Activated naive CD4-positive, alpha-beta T cell treated with anti-CD3 and anti-CD28 coated beads, Interleukin-2, amount 50 U/mL, for 24 hours (primary cell): ENCODE measurements around the gene PMEPA1.
"Not testable (repeated sequence)": the region's sequence is repeated elsewhere in the genome, so short reads cannot be mapped to it uniquely, and the experiment has no call there.

Experiments
- H3K27ac Mint-ChIP-seq: one replicate; pipeline ENCODE4 v1.8.0; 2021; ENCODE audit warnings: mild to moderate bottlenecking, mixed read lengths
- H3K27me3 Mint-ChIP-seq: one replicate; pipeline ENCODE4 v1.8.0; 2021; ENCODE audit warnings: mixed read lengths
- H3K36me3 Mint-ChIP-seq: one replicate; pipeline ENCODE4 v1.8.0; 2021; ENCODE audit warnings: mixed read lengths
- H3K4me1 Mint-ChIP-seq: one replicate; pipeline ENCODE4 v1.8.0; 2021; ENCODE audit warnings: mixed read lengths
- H3K4me3 Mint-ChIP-seq: one replicate; pipeline ENCODE4 v1.8.0; 2021; ENCODE audit warnings: mild to moderate bottlenecking, mixed read lengths
- H3K9me3 Mint-ChIP-seq: one replicate; pipeline ENCODE4 v1.8.0; 2021; ENCODE audit warnings: mixed read lengths

The PMEPA1 gene

GRCh38 chr20:57651881-57652605 lies 57.8 kb downstream of the PMEPA1 start:
- Mint-ChIP-seq H3K4me1 (peaks cover 6% of the 10 kb centered on the region), H3K27ac (no peak overlapping the region), H3K36me3 (peaks cover 1% of the 10 kb centered on the region), H3K9me3 (no peaks in the 10 kb centered on the region), H3K27me3 (no peaks in the 10 kb centered on the region), H3K4me3 (no peak overlapping the region)

- H3K4me3 Mint-ChIP-seq: no peak overlapping the region
- no peaks in the 10 kb centered on the region for H3K27me3 Mint-ChIP-seq
- H3K36me3 Mint-ChIP-seq: peaks cover 1% of the 10 kb centered on the region
- peaks cover 6% of the 10 kb centered on the region for H3K4me1 Mint-ChIP-seq
- H3K9me3 Mint-ChIP-seq: no peaks in the 10 kb centered on the region
- H3K27ac Mint-ChIP-seq: no peak overlapping the region
Measured at GRCh38 chr20:57650756-57651483, 58.9 kb downstream of the PMEPA1 start.

GRCh38 chr20:57650266-57650665 lies 59.5 kb downstream of the PMEPA1 start:
- Mint-ChIP-seq H3K4me3 (no peak overlapping the region), H3K27me3 (no peaks in the 10 kb centered on the region), H3K9me3 (no peaks in the 10 kb centered on the region), H3K36me3 (peaks cover 1% of the 10 kb centered on the region), H3K27ac (no peak overlapping the region), H3K4me1 (peaks cover 6% of the 10 kb centered on the region)

- H3K9me3 Mint-ChIP-seq: no peaks in the 10 kb centered on the region
- no peaks in the 10 kb centered on the region for H3K27me3 Mint-ChIP-seq
- no peak overlapping the region for H3K27ac Mint-ChIP-seq
- peaks cover 1% of the 10 kb centered on the region for H3K36me3 Mint-ChIP-seq
- H3K4me3 Mint-ChIP-seq: no peak overlapping the region
- peaks cover 5% of the 10 kb centered on the region for H3K4me1 Mint-ChIP-seq
Measured at GRCh38 chr20:57649617-57650015, 60.2 kb downstream of the PMEPA1 start.

DNA sequence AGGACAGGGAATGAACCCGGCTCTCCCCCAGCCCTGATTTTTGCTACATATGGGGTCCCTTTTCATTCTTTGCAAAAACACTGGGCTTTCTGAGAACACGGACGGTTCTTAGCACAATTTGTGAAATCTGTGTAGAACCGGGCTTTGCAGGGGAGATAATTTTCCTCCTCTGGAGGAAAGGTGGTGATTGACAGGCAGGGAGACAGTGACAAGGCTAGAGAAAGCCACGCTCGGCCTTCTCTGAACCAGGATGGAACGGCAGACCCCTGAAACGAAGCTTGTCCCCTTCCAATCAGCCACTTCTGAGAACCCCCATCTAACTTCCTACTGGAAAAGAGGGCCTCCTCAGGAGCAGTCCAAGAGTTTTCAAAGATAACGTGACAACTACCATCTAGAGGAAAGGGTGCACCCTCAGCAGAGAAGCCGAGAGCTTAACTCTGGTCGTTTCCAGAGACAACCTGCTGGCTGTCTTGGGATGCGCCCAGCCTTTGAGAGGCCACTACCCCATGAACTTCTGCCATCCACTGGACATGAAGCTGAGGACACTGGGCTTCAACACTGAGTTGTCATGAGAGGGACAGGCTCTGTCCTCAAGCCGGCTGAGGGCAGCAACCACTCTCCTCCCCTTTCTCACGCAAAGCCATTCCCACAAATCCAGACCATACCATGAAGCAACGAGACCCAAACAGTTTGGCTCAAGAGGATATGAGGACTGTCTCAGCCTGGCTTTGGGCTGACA lies 60.8 kb downstream of the PMEPA1 start:
- Mint-ChIP-seq H3K27me3 (no peaks in the 10 kb centered on the region), H3K9me3 (no peaks in the 10 kb centered on the region), H3K36me3 (peaks cover 3% of the 10 kb centered on the region), H3K4me1 (no peaks in the 10 kb centered on the region), H3K27ac (peak overlapping the region; percentile 23), H3K4me3 (no peak overlapping the region)

- Mint-ChIP-seq H3K27ac (no peak overlapping the region), H3K4me1 (no peaks in the 10 kb centered on the region), H3K27me3 (no peaks in the 10 kb centered on the region), H3K36me3 (peaks cover 6% of the 10 kb centered on the region), H3K9me3 (no peaks in the 10 kb centered on the region), H3K4me3 (no peak overlapping the region)
Measured at GRCh38 chr20:57647933-57648785, 61.7 kb downstream of the PMEPA1 start.

DNA sequence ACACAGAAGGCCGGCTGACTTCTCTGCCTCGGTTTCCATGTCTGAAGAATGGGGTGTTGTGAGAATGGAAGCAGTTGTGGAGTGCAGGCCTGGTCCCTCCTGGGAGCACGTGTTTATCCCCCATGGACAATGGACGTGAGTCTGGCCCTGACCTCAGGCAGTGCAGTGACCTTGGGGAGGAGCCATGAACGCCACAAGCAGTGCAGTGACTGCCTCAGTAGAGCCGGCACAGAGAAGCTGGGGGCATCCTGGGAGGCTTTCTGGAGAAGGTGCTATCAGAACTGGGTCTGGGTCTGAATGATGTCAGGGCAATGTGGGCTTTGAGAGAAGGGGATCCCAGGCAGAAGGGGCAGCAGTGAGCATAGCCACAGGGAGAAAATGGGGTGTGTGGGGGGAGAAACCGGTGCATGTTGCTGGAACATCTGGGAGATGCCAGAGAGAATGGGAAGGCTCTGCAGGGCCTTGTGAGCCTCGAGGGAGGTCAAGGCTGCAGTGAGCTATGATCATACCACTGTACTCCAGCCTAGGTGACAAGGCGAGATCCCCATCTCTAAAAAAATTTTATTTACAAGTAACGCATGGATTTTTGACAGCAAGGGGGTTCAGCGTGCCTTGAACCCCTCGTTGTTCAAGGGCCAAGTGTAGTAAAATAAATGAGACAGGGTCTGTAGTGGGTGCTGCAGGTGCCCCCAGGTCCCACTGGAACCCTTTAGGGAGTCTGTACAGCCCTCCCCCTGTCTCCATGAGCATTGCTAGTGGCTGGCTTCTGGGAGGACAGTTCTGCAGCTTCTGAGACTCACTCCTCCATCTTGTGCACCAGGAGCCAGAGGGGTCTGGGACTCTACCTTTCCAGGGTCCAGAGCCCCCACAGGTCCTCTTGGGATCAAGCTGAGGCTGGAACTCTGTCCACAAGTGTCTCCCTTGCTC lies 62.5 kb downstream of the PMEPA1 start:
- Mint-ChIP-seq H3K9me3 (no peaks in the 10 kb centered on the region), H3K4me3 (no peak overlapping the region), H3K27me3 (no peaks in the 10 kb centered on the region), H3K4me1 (no peaks in the 10 kb centered on the region), H3K27ac (no peak overlapping the region), H3K36me3 (peaks cover 7% of the 10 kb centered on the region)

DNA sequence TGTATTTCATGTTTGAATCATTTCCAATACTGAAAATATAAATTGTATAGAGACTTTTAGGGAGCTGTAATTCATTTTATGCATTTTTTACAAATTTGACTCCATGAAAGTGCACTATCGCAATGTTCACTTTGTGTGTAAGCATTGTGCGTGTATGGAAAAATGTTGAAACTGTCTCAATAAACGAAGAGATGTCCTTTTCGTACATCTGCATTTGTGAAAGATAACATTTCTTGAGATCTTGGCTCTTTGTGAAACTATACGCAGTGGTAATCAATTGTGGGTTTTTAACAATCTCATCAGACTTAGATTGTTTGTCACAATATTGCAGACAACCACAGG lies 70.9 kb downstream of the PMEPA1 start:
- peaks cover 23% of the 10 kb centered on the region for H3K36me3 Mint-ChIP-seq
- H3K4me1 Mint-ChIP-seq: peaks cover 11% of the 10 kb centered on the region
- H3K27ac Mint-ChIP-seq: no peak overlapping the region
- H3K9me3 Mint-ChIP-seq: peaks cover 31% of the 10 kb centered on the region
- H3K27me3 Mint-ChIP-seq: no peaks in the 10 kb centered on the region
- no peak overlapping the region for H3K4me3 Mint-ChIP-seq

- H3K27ac Mint-ChIP-seq: no peak overlapping the region
Measured at GRCh38 chr20:57638173-57638894, 71.5 kb downstream of the PMEPA1 start.

GRCh38 chr20:57633945-57634491 lies 75.8 kb downstream of the PMEPA1 start:
- Mint-ChIP-seq H3K9me3 (peaks cover 31% of the 10 kb centered on the region), H3K27me3 (no peaks in the 10 kb centered on the region), H3K27ac (no peak overlapping the region), H3K36me3 (peaks cover 21% of the 10 kb centered on the region), H3K4me1 (peaks cover 50% of the 10 kb centered on the region), H3K4me3 (no peak overlapping the region)

More at GRCh38 chr20:57638173-57638894, 71.5 kb downstream of the PMEPA1 start:
- Mint-ChIP-seq H3K9me3 (peaks cover 31% of the 10 kb centered on the region), H3K4me1 (peaks cover 15% of the 10 kb centered on the region), H3K36me3 (peaks cover 23% of the 10 kb centered on the region), H3K27me3 (no peaks in the 10 kb centered on the region), H3K4me3 (no peak overlapping the region)

- peak overlapping the region; percentile 9 for H3K27ac Mint-ChIP-seq
- H3K27me3 Mint-ChIP-seq: no peaks in the 10 kb centered on the region
- H3K9me3 Mint-ChIP-seq: peaks cover 26% of the 10 kb centered on the region
- peaks cover 60% of the 10 kb centered on the region for H3K4me1 Mint-ChIP-seq
- H3K36me3 Mint-ChIP-seq: peaks cover 20% of the 10 kb centered on the region
- H3K4me3 Mint-ChIP-seq: no peak overlapping the region
Measured at GRCh38 chr20:57632286-57632685, 77.5 kb downstream of the PMEPA1 start.

GRCh38 chr20:57630061-57630460 lies 79.8 kb downstream of the PMEPA1 start:
- H3K4me3 Mint-ChIP-seq: peak overlapping the region; percentile 95
- peaks cover 12% of the 10 kb centered on the region for H3K36me3 Mint-ChIP-seq
- peaks cover 4% of the 10 kb centered on the region for H3K9me3 Mint-ChIP-seq
- no peaks in the 10 kb centered on the region for H3K27me3 Mint-ChIP-seq
- peaks cover 82% of the 10 kb centered on the region for H3K4me1 Mint-ChIP-seq
- H3K27ac Mint-ChIP-seq: peak overlapping the region; percentile 88

DNA sequence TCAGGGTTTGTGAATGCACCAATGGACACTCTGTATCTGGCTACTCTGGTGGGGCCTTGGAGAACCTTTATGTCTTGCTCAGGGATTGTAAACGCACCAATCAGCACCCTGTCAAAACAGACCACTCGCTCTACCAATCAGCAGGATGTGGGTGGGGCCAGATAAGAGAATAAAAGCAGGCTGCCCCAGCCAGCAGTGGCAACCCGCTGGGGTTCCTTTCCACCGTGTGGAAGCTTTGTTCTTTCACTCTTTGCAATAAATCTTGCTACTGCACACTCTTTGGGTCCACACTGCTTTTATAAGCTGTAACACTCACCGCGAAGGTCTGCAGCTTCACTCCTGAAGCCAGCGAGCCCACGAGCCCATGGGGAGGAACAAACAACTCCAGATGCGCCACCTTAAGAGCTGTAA lies 80.3 kb downstream of the PMEPA1 start:
- peaks cover 12% of the 10 kb centered on the region for H3K36me3 Mint-ChIP-seq
- H3K4me1 Mint-ChIP-seq: peaks cover 78% of the 10 kb centered on the region
- H3K4me3 Mint-ChIP-seq: peak overlapping the region; percentile 95
- H3K27me3 Mint-ChIP-seq, H3K9me3 Mint-ChIP-seq: not testable (repeated sequence)
- peak overlapping the region; percentile 88 for H3K27ac Mint-ChIP-seq

- Mint-ChIP-seq H3K27ac (peak overlapping the region; percentile 88), H3K4me3 (peak overlapping the region; percentile 95), H3K36me3 (peaks cover 16% of the 10 kb centered on the region), H3K4me1 (peaks cover 73% of the 10 kb centered on the region)
- not testable (repeated sequence) for H3K27me3 Mint-ChIP-seq, H3K9me3 Mint-ChIP-seq
Measured at GRCh38 chr20:57628962-57629308, 80.9 kb downstream of the PMEPA1 start.
